Breast epithelium (tissue), 3 donors: ENCODE results near the gene AOC1.

Experiments
- POLR2A ChIP-seq: fragments of 450-650 bp; IDR thresholded peaks from one replicate; pipeline ENCODE4 v1.6.1; 2016; ENCODE audit warnings: antibody characterized with exemption, mild to moderate bottlenecking, moderate library complexity
- POLR2AphosphoS5 ChIP-seq, 3 donors: sonication (generic); formaldehyde crosslinking; IDR thresholded peaks; one replicate each; pipeline ENCODE4 v1.6.1; 2017; ENCODE audit warnings: antibody characterized with exemption in 3 of 3
- TF ChIP-seq, protein P1 (sequence below), 3 donors: fragments of 450-650 bp; IDR thresholded peaks; one replicate each; pipeline ENCODE4 v1.5.1; 2016 to 2017; ENCODE audit warnings: antibody characterized with exemption in 3 of 3, mild to moderate bottlenecking in 3 of 3, moderate library complexity in 3 of 3

DNA sequence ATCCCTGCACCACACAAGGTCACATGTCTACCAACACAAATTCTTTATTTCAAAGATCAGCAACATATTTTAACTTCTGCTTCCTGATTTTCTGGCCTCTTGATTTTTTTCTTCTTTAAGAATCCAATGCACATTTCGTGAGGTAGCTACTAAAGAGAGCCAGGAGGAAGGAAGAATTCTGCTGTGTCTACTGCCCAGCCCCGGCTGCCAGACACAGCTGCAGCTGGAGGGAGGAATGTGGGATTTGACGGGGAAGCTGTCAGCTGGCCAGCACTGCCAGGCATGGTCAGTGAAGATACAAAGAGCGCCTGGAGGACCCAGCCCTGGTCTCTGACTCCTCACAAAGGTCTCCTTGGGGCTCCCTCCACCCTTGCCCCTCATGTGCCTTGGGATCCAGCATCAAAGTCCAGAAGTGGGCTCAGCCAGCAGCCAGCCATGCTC is 6.9 kb upstream of the AOC1 start:
- TF ChIP-seq POLR2AphosphoS5 (IDR thresholded peaks at IDR 0.05) = no peak
- no peak for TF ChIP-seq POLR2A
- TF ChIP-seq, protein P1, sequence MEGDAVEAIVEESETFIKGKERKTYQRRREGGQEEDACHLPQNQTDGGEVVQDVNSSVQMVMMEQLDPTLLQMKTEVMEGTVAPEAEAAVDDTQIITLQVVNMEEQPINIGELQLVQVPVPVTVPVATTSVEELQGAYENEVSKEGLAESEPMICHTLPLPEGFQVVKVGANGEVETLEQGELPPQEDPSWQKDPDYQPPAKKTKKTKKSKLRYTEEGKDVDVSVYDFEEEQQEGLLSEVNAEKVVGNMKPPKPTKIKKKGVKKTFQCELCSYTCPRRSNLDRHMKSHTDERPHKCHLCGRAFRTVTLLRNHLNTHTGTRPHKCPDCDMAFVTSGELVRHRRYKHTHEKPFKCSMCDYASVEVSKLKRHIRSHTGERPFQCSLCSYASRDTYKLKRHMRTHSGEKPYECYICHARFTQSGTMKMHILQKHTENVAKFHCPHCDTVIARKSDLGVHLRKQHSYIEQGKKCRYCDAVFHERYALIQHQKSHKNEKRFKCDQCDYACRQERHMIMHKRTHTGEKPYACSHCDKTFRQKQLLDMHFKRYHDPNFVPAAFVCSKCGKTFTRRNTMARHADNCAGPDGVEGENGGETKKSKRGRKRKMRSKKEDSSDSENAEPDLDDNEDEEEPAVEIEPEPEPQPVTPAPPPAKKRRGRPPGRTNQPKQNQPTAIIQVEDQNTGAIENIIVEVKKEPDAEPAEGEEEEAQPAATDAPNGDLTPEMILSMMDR (IDR thresholded peaks at IDR 0.05) = no peak
